HL-60 (cell line): ENCODE data around the gene PRKD1.

Experiments used
- DNase-seq, 2 experiments: peaks; one replicate each; pipeline ENCODE4 v3.0.0-alpha.2; 2010 to 2020; ENCODE audit warnings: low read depth in 1 of 2, low spot score in 1 of 2
- H3K27ac ChIP-seq: fragments of 250-450 bp; sonication (Bioruptor Pico); replicated peaks from 2 replicates; pipeline ENCODE4 v1.5.1; 2020; ENCODE audit warnings: mild to moderate bottlenecking, moderate library complexity
- H3K27me3 ChIP-seq: fragments of 250-450 bp; sonication (Bioruptor Pico); 2 replicates; pipeline ENCODE4 v1.5.1; 2021; ENCODE audit warnings: mild to moderate bottlenecking, moderate library complexity; ENCODE audit not compliant: insufficient read depth, poor library complexity, severe bottlenecking
- H3K4me3 ChIP-seq: replicated peaks from 2 replicates; pipeline ENCODE4 v1.5.1; 2011; ENCODE audit warnings: mild to moderate bottlenecking, control low read depth, low read length; ENCODE audit not compliant: insufficient read depth
- CTCF ChIP-seq: IDR thresholded peaks from one replicate; pipeline ENCODE4 v1.5.1; 2011; ENCODE audit warnings: low read length, control low read depth, inconsistent platforms; ENCODE audit not compliant: insufficient read depth
- GABPA ChIP-seq: IDR thresholded peaks from 2 replicates; pipeline ENCODE4 v1.6.1; 2012; ENCODE audit warnings: low read depth
- POLR2AphosphoS5 ChIP-seq: IDR thresholded peaks from 2 replicates; pipeline ENCODE4 v1.6.1; 2012; ENCODE audit warnings: low read depth
- REST ChIP-seq: IDR thresholded peaks from 2 replicates; pipeline ENCODE4 v1.6.1; 2012; ENCODE audit warnings: low read depth; ENCODE audit not compliant: insufficient replicate concordance
- SPI1 ChIP-seq: IDR thresholded peaks from 2 replicates; pipeline ENCODE4 v1.6.1; 2012; ENCODE audit warnings: low read depth, mild to moderate bottlenecking, borderline replicate concordance

Gene PRKD1

DNA sequence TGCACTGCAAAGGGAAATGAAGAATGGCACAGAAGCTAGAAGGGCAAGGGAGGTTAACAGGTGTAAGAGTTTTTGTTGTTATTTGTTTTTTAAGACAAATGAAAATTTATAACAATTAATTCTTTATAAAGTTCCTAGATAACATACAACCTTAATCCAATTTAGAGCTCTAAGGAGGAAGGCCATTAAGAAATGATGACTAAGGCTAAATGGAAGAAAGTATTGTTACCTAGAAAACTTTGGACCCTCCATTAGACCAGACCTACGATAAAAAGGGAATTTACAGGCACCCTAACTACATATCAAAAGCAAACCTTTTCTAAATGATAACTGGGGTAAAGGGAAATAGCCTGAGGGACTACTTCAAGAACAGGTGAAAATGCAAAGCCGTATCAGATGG lies 130.8 kb downstream of the PRKD1 start:
- Histone ChIP-seq H3K27me3 (no peaks in the 10 kb centered on the region), H3K27ac (no peak overlapping the region), H3K4me3 (no peak overlapping the region)
- no peak for DNase-seq
- TF ChIP-seq SPI1: no peak
- TF ChIP-seq CTCF: no peak
- TF ChIP-seq POLR2AphosphoS5: no peak
- no peak for TF ChIP-seq REST
- no peak for TF ChIP-seq GABPA

DNA sequence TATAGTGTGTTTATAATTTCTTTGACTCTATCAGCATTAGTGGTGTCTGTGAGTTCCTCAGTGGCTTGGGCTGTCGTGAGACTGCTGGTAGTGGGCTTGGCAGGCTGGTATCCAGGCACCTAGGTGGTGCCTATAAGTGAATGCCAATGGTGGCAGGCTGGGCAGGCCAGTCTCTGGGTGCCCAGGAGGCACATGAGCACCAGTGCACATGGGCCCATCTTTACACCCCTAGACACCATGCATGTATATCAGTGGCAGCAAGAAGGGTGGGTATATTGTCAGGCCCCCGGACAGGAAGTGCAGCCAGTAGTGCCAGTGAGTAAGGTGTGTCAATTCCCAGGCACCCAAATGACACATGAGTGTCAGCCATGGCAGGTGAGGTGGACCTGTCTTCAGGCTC lies 138.2 kb downstream of the PRKD1 start:
- no peaks in the 10 kb centered on the region for H3K27me3 ChIP-seq
- no peak overlapping the region for H3K27ac ChIP-seq
- DNase-seq: no peak
- no peak overlapping the region for H3K4me3 ChIP-seq
- TF ChIP-seq CTCF (no peak), REST (no peak), SPI1 (no peak), GABPA (no peak), POLR2AphosphoS5 (no peak)

- TF ChIP-seq GABPA (no peak), SPI1 (no peak), POLR2AphosphoS5 (no peak), REST (no peak), CTCF (no peak)
- DNase-seq: no peak
- Histone ChIP-seq H3K27ac (no peak overlapping the region), H3K4me3 (no peak overlapping the region), H3K27me3 (no peaks in the 10 kb centered on the region)
Observed at GRCh38 chr14:29788093-29788492, 139.6 kb downstream of the PRKD1 start.
